Ishikawa (cell line): ENCODE data around the gene KRTAP10-10.

ENCODE experiments used
- CEBPB ChIP-seq: IDR thresholded peaks from 2 replicates; pipeline ENCODE4 v1.6.1; 2012
- CREB1 ChIP-seq: IDR thresholded peaks from 2 replicates; pipeline ENCODE4 v1.6.1; 2012; ENCODE audit warnings: low read depth
- EGR1 ChIP-seq: IDR thresholded peaks from 2 replicates; pipeline ENCODE4 v1.6.1; 2012
- EP300 ChIP-seq: IDR thresholded peaks from 2 replicates; pipeline ENCODE4 v1.6.1; 2012; ENCODE audit warnings: borderline replicate concordance
- FOXM1 ChIP-seq: IDR thresholded peaks from 2 replicates; pipeline ENCODE4 v1.6.1; 2012; ENCODE audit warnings: low read depth, borderline replicate concordance
- NFIC ChIP-seq: IDR thresholded peaks from 2 replicates; pipeline ENCODE4 v1.6.1; 2012
- RAD21 ChIP-seq: IDR thresholded peaks from 2 replicates; pipeline ENCODE4 v1.6.1; 2012; ENCODE audit warnings: low read depth
- TAF1 ChIP-seq: IDR thresholded peaks from 2 replicates; pipeline ENCODE4 v1.6.1; 2012; ENCODE audit warnings: low read depth, mild to moderate bottlenecking
- TCF12 ChIP-seq: IDR thresholded peaks from 2 replicates; pipeline ENCODE4 v1.6.1; 2012; ENCODE audit warnings: low read depth
- TEAD4 ChIP-seq: IDR thresholded peaks from 2 replicates; pipeline ENCODE4 v1.6.1; 2012
- YY1 ChIP-seq: IDR thresholded peaks from 2 replicates; pipeline ENCODE4 v1.6.1; 2012; ENCODE audit warnings: low read depth
- ZBTB7A ChIP-seq: IDR thresholded peaks from 2 replicates; pipeline ENCODE4 v1.6.1; 2012; ENCODE audit warnings: low read depth
- TF ChIP-seq, protein P1 (sequence below): IDR thresholded peaks from 2 replicates; pipeline ENCODE4 v1.6.1; 2012
- TF ChIP-seq, protein P2 (sequence below): IDR thresholded peaks from 2 replicates; pipeline ENCODE4 v1.6.1; 2012; ENCODE audit warnings: low read depth, mild to moderate bottlenecking
- TF ChIP-seq, protein P3 (sequence below): IDR thresholded peaks from 2 replicates; pipeline ENCODE4 v1.6.1; 2012

KRTAP10-10 gene

DNA sequence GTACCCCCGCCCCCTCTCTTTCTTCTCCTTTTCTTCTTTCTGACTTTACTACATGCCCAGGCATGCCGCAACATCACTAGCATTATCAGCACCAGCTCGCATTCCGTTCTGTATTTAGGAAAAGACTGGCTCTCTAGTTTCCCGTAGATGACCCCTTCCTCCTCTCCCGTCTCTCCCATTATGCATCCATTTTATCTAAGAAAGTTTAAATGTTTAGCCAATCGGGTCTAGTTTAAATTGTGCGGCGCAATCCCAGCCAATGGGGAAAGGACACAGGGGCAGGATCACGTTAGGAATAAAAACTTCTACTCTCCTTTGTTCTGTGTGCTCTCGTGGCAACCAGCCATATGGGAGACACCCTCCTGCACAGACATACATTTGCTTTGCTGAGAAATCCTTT lies 39.1 kb upstream of the KRTAP10-10 start:
- TF ChIP-seq YY1, result no peak
- TF ChIP-seq, protein P1, sequence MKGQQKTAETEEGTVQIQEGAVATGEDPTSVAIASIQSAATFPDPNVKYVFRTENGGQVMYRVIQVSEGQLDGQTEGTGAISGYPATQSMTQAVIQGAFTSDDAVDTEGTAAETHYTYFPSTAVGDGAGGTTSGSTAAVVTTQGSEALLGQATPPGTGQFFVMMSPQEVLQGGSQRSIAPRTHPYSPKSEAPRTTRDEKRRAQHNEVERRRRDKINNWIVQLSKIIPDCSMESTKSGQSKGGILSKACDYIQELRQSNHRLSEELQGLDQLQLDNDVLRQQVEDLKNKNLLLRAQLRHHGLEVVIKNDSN, result no peak
- no peak for TF ChIP-seq TEAD4
- no peak for TF ChIP-seq TAF1
- no peak for TF ChIP-seq EP300
- TF ChIP-seq ZBTB7A, result no peak
- TF ChIP-seq FOXM1, result no peak
- TF ChIP-seq RAD21, result no peak
- TF ChIP-seq NFIC, result no peak
- TF ChIP-seq, protein P2, sequence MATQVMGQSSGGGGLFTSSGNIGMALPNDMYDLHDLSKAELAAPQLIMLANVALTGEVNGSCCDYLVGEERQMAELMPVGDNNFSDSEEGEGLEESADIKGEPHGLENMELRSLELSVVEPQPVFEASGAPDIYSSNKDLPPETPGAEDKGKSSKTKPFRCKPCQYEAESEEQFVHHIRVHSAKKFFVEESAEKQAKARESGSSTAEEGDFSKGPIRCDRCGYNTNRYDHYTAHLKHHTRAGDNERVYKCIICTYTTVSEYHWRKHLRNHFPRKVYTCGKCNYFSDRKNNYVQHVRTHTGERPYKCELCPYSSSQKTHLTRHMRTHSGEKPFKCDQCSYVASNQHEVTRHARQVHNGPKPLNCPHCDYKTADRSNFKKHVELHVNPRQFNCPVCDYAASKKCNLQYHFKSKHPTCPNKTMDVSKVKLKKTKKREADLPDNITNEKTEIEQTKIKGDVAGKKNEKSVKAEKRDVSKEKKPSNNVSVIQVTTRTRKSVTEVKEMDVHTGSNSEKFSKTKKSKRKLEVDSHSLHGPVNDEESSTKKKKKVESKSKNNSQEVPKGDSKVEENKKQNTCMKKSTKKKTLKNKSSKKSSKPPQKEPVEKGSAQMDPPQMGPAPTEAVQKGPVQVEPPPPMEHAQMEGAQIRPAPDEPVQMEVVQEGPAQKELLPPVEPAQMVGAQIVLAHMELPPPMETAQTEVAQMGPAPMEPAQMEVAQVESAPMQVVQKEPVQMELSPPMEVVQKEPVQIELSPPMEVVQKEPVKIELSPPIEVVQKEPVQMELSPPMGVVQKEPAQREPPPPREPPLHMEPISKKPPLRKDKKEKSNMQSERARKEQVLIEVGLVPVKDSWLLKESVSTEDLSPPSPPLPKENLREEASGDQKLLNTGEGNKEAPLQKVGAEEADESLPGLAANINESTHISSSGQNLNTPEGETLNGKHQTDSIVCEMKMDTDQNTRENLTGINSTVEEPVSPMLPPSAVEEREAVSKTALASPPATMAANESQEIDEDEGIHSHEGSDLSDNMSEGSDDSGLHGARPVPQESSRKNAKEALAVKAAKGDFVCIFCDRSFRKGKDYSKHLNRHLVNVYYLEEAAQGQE, result no peak
- TF ChIP-seq, protein P3, sequence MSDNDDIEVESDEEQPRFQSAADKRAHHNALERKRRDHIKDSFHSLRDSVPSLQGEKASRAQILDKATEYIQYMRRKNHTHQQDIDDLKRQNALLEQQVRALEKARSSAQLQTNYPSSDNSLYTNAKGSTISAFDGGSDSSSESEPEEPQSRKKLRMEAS, result no peak
- TF ChIP-seq TCF12, result no peak

DNA sequence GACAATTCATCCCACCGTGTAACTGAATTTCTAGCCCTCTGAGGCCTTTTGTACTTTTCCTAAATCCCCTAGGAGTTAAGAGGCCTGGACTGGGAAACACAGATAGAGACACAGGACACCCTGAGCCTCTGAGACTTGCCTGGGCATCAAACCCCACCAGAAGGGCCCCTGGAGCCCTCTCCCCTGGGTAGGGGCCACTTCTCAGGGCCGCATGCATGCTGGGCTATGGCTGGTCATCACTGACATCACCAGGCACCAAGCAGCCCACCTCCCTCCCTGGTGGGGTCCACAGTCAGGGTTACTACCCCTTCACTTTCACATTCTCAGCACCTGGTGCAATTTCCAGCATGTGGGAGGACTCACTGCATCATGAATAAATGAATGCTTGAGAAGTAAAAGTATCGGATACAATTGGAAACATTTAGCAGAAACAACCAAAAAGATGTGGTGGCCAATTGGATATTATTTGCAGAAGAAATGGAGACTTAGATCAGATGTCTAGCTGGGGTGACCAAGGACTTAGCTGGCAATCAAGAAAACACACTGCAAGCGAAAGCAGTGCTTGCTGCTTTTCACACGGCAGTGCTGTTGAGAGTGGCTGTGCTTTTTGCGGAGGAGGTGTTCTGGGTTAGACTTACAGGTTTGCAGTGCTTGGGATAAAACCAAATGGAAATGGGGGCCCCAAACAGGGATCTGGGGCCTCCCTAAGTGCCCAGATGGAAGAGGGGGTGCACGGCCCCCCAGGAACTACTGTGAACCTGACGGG lies 37.7 kb upstream of the KRTAP10-10 start:
- TF ChIP-seq CREB1, result no peak
- no peak for TF ChIP-seq TCF12
- TF ChIP-seq ZBTB7A, result no peak
- TF ChIP-seq YY1, result no peak
- no peak for TF ChIP-seq FOXM1
- TF ChIP-seq, protein P2, result no peak
- no peak for TF ChIP-seq TEAD4
- no peak for TF ChIP-seq CEBPB
- no peak for TF ChIP-seq NFIC
- TF ChIP-seq, protein P1, result no peak
- TF ChIP-seq EP300, result no peak
- TF ChIP-seq EGR1, result no peak
- TF ChIP-seq, protein P3, result no peak

DNA sequence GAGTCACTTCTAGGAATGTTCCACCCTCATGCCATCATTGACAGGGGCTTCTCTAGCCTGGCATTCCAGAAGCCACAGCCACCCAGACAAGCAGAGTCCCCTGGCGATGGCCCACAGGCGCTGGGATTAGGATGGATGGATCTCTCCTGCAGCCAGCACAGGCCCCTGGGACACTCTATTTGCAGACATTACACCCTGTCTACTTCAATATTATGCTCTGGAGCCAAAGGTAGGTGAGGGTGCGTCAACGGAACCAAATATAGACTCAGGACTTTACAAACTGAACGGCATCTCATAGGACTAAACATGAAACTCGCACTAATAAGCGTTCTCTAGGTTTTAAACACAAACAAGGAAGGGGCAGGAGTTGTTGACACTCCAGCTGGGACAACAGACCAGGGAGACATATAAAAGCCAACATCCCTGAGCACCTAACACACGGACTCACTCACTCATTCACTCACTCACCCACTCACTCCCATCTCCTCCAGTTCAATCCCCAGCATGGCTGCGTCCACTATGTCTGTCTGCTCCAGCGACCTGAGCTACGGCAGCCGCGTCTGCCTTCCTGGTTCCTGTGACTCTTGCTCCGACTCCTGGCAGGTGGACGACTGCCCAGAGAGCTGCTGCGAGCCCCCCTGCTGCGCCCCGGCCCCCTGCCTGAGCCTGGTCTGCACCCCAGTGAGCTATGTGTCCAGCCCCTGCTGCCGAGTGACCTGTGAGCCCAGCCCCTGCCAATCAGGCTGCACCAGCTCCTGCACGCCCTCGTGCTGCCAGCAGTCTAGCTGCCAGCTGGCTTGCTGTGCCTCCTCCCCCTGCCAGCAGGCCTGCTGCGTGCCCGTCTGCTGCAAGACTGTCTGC lies 36.8 kb upstream of the KRTAP10-10 start, which contains the start of gene KRTAP10-7:
Gene KRTAP10-7, plus strand, starts transcription at position 480 of the 861 bp plus-strand sequence. Its CDS starts 25 bp downstream, at position 505.
- peak; percentile 56; the same call in 1 of the 2 replicates for TF ChIP-seq NFIC

DNA sequence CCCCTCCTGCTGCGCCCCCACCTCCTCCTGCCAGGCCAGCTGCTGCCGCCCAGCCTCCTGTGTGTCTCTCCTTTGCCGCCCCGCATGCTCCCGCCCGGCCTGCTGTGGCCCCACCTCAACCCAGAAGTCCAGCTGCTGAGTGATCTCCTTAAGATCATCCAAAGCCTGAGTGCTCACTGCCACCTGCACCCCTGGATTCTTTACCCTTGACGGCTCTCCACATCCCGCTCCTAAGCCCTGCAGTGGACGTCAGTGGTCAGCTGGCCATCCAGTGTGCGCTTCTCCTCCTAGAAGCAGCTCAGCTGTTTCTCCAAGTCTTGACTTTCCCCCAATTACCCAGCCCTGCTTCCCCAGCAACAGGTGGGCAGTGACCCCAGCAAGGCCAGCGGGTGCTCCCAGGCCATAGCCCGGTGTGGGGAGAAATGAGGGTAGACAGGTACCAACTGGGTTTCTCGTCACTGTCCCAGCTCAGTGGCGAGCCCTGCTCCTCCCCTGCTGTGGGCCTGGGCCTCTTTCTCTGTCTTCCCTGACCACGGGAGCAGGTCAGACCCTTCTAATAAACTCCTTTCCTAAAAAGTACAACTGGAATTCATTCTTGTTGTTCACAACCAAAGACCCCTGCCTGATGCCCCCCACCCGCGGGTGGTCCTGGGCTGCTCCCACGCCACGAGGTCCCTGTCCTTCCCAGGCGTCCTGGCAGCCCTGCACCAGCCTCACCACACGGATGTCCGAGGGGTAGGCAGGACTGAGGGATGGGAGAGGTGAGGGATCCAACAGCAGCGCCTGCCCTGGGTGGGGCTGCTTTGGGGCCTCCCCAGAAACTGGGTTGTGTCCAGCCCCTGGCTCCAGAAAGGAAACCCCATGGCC lies 35.3 kb upstream of the KRTAP10-10 start:
- TF ChIP-seq NFIC, result no peak

DNA sequence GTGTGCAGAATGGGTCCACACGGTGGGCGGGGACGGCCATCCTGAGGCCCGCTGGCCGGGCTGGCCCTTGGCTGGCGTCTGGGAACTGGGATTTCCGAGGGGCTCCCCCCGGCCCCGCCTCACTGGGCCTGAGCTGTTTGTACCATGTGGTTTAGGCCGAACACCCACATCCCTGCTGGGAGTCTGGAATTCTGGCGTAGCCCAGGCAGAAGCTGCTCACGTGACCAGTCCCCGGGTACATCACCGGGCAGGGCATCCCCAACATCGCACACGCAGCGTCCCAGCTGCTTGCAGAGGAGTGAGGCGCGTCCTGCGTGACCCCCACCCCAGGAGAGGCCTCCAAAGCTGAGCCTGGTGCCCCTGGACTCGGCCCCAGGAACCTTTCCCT lies 34.7 kb upstream of the KRTAP10-10 start:
- TF ChIP-seq NFIC, result no peak
- TF ChIP-seq, protein P1, result peak; percentile 52; the same call in 1 of the 2 replicates
